GM21360 (cell line): ENCODE measurements around the gene RPTOR.
"Not testable (repeated sequence)": the region's sequence is repeated elsewhere in the genome, so short reads cannot be mapped to it uniquely, and the experiment has no call there.

ENCODE experiments used
- ATAC-seq: cut with Tn5 transposase; IDR thresholded peaks from one replicate; pipeline ENCODE4 v1.9.1; 2021; ENCODE audit warnings: mild to moderate bottlenecking, moderate library complexity; ENCODE audit not compliant: unreplicated experiment

RPTOR gene

GRCh38 chr17:80803451-80804428 is 259.1 kb downstream of the RPTOR start:
- no peak for ATAC-seq

- no peak for ATAC-seq
Observed at GRCh38 chr17:80804466-80804865, 259.8 kb downstream of the RPTOR start.

- ATAC-seq: no peak
Observed at GRCh38 chr17:80805032-80805751, 260.6 kb downstream of the RPTOR start.

- ATAC-seq: no peak
Observed at GRCh38 chr17:80807014-80807413, 262.4 kb downstream of the RPTOR start.

- ATAC-seq: no peak
Observed at GRCh38 chr17:80807882-80808281, 263.2 kb downstream of the RPTOR start.

GRCh38 chr17:80811181-80812105 is 266.8 kb downstream of the RPTOR start:
- no peak for ATAC-seq

- ATAC-seq: no peak
Observed at GRCh38 chr17:80812362-80813088, 267.9 kb downstream of the RPTOR start.

GRCh38 chr17:80813318-80813717 is 268.7 kb downstream of the RPTOR start:
- no peak for ATAC-seq

- no peak for ATAC-seq
Observed at GRCh38 chr17:80814491-80814890, 269.9 kb downstream of the RPTOR start.

GRCh38 chr17:80815151-80815681 is 270.6 kb downstream of the RPTOR start:
- no peak for ATAC-seq

GRCh38 chr17:80815718-80816117 is 271.1 kb downstream of the RPTOR start:
- ATAC-seq: not testable (repeated sequence)

- no peak for ATAC-seq
Observed at GRCh38 chr17:80816241-80817103, 271.8 kb downstream of the RPTOR start.

- ATAC-seq: no peak
Observed at GRCh38 chr17:80817321-80817845, 272.7 kb downstream of the RPTOR start.

GRCh38 chr17:80817861-80818260 is 273.2 kb downstream of the RPTOR start:
- no peak for ATAC-seq

GRCh38 chr17:80818871-80819270 is 274.2 kb downstream of the RPTOR start:
- ATAC-seq: no peak

- ATAC-seq: no peak
Observed at GRCh38 chr17:80819422-80820164, 275.0 kb downstream of the RPTOR start.

GRCh38 chr17:80820331-80820730 is 275.7 kb downstream of the RPTOR start:
- ATAC-seq: no peak

- no peak for ATAC-seq
Observed at GRCh38 chr17:80821546-80821945, 276.9 kb downstream of the RPTOR start.
